ENCODE measurements around the gene GAREM2. TPM values are rescaled to one million over a fixed set of nuclear protein-coding genes. Genes with fewer than 3 reads are reported as not detected.

GAREM2 gene
- total RNA-seq, 1 experiment from 2014 or later, result not detected

DNA sequence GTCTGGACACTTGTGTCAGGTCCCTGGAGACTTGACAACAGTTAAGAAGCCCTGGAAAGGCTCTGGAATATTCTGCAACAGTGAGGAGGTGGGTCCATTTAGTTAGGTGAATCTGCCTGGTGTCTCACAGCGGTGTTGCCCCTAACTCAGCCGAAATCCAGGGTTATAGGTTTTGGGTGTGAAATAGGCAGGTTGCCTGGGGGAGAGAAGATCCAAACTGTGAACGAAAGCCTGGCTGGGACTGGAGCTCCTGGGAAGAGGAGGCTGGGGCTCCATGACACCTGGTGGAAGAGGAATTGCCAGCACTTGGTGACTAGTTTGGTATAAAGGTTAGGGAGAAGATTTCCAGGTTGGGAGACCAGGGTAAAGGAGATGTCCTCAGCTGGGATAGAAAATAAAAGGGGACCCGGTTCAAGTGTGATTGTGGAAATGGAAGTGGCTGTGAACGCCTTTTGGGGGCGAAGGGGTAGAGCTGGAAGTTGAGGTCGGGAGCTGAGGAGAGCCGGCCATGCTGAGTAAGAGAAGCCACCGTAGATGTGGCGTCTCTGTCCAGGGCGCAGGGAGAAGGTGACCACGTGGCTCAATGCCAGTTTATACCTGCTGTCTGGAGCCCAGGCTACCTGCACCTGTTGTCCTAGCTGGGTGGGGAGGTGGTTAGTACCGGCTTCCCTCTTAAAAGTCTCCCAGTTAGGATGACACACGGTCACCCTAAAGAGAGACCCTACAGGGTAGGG lies 3.0 kb upstream of the GAREM2 start:
- no peak for DNase-seq (ENCODE audit: low spot score)

DNA sequence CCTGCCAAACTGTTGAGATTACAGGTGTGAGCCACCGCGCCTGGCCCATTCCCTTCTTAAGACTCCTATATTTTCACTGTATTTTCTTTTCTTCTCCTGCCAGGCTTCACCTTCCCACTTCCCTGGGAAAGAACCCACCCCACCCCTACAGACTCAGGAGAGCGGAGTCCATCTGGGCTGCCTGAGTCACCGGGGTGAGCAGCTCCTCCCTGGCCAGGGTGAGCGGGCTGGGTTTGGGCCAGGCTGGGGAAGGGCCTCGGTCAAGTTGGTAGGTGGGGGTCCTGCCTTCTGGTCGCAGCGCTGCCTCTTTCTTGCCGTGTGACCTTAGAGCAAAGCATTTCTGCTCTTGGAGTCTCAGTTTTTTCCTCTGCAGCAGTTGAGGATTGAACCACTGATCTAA lies 2.1 kb upstream of the GAREM2 start:
- no peak for DNase-seq (ENCODE audit: low spot score)

DNA sequence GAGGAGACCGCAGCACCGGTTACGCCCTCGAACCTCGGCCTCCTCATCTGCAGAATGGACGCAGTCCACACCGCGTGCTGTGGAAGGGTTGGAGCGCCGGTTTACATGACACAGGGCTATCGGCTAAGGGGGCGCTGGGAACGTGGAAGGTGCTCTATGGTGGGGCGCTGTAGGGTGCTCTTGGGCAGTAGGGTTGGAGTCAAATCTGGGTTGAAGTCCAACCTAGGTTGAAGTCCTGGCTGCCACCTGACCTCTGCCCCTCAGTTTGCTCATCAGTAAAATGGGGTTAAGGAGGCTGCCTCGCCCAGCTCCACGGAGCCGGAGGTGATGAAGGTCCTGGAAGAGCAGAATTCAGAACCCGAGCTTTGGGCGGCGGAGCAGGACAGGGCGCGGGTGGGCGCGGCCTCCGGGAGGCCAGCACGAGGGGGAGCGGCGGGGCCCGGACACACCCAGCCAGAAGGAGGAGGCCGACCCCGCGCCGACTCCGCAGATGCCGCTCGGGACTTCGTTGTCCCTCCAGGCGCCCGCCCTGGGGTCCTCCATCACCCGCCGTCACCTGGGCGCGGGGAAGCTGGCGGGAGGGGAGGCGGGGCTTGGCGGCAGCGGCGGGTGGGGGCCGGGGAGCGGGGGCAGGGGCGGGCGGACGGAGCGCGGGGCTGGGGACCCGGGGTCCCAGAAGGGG lies 558 bp upstream of the GAREM2 start:
- DNase-seq (ENCODE audit: low spot score), result no peak

DNA sequence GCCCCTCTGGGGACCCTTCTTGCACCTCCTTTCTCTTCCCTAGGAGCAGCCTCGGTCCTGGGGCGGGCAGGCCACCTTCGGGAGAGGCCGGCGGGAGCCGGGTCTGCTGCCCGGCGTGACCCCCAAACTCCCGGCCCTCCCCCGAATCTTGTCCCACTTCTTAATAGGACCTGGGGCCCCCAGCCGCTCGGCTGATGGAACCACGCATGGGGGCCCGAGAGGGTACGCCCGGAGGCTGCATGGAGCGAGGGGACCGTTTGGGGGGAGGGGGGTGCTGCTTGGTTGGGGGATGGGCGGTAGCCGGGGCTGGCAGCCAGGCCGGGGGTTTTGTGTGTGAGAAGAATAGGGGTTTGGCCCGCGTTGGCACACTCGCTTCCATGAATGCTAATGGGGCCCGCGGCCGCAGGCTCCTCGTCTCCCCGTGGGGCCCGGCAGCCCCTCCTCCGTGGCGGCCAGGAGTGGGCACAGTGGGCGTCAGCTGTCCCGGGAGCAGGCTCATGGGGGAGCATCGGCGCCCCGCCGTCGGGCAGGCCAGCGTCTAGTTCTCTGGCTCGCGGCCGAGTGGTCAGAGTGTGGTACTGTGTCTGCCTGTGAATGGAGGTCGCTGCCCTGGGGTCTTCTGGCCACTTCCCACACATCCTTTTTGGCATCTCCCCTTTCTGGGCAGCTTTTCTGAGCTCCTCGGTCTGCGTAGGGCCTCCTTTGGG lies 1.0 kb downstream of the GAREM2 start:
- no peak for DNase-seq (ENCODE audit: low spot score)

DNA sequence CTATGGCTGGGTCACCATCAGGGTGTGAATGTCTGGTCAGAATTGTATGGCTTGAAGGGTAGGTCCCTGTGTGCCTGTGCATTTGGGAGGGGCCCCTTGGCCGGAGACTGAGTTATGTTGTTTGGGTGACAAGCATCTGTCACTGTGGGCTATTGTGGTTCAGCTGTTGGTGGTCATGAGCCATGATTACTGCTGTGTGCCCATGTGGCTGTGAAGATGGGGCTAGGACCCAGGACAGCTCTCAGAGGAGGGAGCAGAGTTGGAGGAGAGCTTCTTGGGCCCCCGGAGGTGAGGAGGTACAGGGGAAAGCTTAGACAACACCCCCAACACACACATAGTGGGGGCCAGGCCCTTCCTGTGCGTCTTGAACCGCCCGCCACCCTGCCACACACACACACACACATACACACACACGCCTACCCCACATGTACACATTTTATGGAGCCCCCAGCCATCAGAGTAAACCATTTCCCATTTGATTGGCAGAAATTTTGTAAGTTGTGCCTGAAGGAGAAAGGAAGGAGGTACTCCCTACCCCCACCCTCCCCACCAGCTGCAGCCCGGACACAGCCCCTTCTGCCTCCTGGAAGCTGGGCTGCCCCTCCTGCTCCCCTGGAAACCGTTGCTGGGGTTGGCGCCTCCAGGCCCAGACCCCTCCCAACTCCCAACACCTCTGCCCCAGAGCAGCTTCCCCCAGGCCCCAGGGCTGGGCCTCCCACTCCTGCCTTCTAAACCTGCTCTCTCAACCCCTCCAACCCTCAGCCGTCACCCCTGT lies 2.0 kb downstream of the GAREM2 start:
- DNase-seq (ENCODE audit: low spot score), result no peak

DNA sequence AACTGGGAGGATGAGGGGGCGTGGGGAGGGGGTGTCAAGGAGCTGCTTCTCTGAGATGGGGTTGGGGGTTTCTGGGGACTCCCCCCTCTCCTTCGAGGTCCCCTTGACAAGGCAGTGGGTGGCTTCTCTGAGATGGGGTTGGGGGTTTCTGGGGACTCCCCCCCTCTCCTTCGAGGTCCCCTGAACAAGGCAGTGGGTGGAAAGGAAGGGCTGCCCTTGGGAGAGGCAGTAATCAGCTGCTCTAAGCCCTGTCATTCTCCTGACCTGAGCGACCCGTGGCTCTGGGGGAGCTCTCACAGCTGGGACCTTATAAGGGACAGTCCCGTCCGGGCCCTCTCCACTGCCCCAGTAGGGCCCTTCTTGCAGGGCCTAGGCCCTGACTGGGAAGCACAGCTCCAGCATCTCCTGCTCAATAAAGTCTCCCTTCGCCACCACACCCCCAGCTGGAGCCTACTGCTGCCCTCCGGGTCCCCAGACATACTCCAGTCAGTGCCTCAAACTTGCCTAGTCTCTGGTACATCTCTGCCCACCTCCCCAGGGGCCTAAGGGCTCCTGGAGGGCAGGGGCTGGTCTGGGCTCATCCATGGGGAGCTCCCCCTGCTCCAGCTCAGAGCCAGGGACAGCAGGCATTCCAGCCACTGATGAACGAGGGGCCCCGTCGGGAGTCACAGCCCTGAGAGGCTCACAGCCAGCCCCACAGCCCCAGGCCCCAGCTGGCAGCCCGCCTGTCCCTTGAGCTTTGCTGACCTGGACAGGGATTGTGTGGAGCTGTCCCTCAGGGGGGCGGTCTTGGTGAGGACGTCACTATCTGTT lies 2.8 kb downstream of the GAREM2 start:
- no peak for DNase-seq (ENCODE audit: low spot score)

DNA sequence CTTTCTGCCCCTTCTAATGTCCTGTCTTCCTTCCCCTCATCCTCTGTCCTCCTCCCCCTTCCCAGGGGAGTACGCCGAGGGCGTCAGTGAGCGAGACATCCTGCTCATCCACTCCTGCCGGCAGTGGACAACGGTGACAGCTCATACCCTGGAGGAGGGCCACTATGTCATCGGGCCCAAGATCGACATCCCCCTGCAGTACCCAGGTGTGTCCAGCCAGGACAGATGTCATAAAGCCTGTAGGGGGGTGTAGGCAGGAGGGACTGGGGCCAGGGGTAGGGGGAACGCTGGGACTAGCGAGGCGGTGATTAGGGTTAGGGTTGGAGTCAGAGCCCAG lies 3.4 kb downstream of the GAREM2 start:
- no peak for DNase-seq (ENCODE audit: low spot score)

DNA sequence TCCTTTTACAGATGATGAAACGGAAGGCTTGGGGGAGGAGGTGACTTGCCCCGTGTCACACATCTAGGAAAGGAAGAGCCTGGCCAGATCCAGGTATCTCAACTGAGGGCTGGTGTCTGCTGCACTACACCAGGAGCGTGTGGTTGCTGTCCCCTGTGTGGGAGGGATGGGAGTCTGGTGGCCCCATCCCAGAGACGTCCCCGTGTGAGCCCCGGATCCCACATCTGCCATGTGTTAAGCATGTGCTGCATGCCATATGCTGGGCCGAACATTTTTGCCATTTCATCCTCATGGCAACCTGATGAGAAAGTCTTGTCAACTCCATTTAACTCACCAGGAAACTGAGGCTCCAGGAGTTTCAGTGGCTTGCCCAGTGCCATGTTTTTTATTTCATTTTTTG lies 4.2 kb downstream of the GAREM2 start:
- no peak for DNase-seq (ENCODE audit: low spot score)

DNA sequence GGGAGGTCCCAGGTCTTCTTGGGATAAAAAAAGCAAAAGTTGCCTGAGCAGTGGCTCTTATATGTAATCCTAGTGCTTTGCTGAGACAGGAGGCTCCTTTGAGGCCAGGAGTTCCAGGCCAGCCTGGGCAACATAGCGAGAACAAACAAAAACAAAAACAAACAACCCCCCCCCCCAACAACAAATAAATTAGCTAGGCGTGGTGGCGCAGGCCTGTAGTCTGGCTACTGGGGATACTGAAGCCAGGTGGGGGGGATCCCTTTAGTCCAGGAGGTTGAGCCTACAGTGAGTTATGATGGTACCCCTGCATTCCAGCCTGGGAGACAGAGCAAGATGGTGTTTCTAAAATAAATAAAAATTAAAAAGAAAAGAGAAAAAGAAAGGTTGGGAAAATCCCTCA lies 5.4 kb downstream of the GAREM2 start:
- no peak for DNase-seq (ENCODE audit: low spot score)

DNA sequence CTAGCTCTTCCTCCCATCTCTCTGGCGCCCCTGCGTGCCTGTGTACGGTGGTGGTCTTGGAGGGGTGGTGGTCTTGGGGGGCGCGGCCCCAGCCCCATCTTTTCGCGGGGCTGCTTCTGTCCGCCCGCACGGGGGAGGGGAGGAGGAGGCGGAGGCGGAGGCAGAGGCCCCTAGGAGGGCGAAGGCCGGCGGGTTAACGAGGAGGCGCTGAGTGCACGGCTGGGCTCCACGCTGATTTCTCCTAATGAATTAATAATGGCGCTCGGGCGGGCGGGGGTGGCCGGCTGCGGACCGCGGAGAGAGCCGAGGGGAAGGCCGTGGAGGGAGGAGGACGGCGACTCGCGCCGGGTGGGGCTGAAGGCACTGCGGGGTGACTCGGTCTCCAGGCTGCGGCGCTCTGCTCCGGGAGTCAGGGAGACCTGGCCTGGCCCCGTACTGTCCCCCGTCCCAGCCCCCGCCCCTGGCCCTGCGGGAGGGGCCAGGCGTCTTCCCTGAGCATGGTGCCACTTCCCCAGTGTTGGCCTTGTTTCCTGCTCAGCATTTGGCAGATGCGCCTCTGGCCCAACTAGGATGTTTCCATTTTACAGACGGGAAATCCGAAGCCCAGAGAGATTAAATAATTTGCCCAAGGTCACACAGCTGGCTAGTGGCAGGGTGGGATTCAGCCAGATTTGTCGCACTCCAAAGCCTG lies 6.0 kb downstream of the GAREM2 start:
- DNase-seq (ENCODE audit: low spot score), result no peak

DNA sequence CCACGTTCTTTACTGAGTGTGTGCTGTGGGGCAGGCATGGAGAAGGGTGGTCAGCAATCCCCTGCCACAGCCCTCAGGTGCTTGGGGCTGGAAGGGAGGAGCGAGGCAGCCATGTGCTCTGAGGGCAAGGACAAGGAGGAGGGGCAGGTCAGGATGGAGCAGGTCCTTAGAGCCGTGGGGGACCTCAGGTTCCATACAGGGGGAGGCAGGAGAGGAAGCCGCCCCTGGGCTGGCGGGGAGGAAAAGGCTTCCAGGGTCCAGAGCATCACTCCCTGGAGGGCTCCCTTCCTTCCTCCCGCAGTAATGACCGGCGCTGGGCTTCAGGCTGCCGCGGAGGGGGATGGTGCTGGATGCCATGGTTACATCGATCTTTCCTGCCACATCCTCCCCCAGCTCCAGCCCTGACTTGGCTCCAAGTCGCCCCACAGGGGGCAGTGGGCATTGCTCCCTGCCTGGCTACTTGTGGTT lies 6.6 kb downstream of the GAREM2 start:
- no peak for DNase-seq (ENCODE audit: low spot score)

DNA sequence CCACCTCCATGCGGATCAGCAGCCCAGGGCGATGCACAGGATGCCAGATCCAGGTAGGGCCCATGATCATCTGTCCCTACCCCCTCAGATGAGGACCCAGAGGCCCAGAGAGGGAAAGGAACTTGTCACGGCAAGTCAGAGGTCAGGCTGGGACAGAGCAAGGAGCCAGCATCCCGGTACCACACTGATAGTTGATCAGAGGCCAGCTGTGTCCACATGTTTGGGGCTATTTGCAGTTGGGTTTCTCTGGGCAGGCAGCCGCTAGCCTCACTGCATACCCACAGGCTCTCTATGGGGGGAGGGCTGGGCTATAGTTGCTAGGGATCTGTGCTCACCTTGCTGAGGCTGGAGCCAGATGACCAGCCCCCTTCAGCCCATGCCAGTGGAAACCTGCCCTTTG lies 9.6 kb downstream of the GAREM2 start:
- DNase-seq (ENCODE audit: low spot score), result no peak

DNA sequence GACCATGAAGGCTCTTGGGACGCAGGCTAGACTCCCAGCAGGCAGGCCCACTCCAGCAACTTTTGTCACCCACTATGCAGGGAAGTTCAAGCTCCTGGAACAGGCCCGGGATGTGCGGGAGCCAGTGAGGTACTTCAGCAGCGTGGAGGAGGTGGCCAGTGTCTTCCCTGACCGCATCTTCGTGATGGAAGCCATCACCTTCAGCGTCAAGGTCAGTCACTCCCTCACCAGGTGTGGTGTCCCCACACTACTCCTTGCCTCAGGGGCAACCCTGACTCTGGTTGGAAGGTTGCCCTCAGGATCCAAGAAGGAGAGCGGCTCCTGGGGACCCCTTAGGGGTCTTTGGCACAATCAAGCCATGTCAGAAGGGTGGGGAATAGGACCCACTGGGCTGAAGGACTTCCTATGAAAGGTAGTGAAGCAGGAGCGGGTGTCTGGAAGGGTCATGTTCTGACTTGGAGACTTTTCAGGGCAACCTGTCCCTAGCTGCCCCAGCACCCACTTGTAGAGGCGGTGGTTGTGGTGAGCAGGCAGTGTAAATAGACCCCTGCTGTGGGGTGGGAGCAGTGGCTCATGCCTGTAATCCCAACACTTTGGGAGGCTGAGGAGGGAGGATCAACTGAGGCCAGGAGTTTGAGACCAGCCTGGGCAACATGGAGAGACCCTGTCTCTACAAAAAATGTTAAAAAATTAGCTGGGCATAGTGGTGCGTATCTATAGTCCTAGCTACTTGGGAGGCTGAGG lies 10.2 kb downstream of the GAREM2 start:
- no peak for DNase-seq (ENCODE audit: low spot score)

DNA sequence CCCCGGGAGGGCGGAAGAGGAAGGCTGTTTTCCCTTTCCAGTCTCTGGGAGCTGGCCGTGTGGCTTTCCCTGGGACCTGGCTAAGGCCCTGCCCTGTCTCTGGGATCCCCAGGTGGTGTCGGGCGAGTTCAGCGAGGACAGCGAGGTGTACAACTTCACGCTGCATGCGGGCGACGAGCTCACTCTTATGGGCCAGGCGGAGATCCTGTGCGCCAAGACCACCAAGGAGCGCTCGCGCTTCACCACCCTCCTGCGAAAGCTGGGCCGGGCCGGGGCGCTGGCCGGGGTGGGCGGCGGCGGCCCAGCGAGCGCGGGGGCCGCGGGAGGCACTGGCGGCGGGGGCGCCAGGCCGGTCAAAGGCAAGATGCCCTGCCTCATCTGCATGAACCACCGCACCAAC lies 11.2 kb downstream of the GAREM2 start:
- DNase-seq (ENCODE audit: low spot score), result no peak

DNA sequence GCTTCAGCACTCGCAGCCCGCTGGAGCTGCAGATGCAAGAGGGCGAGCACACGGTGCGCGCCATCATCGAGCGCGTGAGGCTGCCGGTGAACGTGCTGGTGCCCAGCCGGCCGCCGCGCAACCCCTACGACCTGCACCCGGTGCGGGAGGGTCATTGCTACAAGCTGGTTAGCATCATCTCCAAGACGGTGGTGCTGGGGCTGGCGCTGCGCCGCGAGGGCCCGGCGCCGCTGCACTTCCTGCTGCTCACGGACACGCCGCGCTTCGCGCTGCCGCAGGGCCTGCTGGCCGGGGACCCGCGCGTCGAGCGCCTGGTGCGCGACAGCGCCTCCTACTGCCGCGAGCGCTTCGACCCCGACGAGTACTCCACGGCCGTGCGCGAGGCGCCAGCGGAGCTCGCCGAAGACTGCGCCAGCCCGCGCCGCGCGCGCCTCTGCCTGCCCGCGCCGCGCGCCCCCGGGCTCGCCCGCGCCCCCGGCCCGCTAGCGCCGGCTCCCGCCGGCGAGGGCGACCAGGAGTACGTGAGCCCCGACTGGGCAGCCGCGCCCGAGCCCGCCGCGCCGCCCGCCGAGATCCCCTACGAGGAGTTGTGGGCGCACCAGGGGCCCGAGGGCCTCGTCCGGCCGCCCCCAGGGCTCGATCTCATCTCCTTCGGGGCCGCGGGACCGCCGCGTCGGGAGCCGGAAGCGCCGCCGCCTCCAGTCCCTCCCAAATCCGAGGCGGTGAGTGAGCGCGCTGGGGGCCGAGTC lies 11.8 kb downstream of the GAREM2 start:
- no peak for DNase-seq (ENCODE audit: low spot score)

DNA sequence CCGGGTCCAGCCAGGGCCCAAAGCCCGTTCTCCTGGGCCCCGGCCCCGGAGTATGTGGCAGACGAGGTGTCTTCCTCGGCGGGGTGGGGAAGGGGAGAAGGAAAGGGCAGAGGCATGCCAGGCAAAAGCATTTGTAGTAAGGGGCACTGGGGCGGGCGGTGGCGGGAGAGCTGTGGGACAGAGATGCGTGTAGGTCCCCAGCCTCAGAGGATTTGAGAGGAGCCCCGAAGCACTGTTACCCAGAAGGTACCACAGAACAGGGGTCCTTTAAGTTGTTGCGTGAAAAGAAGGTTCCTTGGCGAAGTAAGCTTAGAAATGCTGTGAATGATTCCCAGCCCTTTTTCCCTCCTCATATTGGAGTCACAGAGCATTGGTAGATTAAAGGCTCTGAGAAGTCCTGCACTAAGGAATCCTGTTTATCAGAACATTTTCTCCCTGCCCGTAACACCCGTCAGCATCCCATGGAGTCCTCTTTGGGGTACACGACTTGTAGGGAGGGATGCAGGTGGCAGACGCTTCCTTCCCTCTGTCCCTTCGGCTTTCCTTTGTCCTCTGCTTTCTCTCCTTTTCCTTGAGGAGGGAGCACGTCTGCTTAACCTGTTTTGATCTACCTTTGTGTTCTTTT lies 12.5 kb downstream of the GAREM2 start:
- no peak for DNase-seq (ENCODE audit: low spot score)

DNA sequence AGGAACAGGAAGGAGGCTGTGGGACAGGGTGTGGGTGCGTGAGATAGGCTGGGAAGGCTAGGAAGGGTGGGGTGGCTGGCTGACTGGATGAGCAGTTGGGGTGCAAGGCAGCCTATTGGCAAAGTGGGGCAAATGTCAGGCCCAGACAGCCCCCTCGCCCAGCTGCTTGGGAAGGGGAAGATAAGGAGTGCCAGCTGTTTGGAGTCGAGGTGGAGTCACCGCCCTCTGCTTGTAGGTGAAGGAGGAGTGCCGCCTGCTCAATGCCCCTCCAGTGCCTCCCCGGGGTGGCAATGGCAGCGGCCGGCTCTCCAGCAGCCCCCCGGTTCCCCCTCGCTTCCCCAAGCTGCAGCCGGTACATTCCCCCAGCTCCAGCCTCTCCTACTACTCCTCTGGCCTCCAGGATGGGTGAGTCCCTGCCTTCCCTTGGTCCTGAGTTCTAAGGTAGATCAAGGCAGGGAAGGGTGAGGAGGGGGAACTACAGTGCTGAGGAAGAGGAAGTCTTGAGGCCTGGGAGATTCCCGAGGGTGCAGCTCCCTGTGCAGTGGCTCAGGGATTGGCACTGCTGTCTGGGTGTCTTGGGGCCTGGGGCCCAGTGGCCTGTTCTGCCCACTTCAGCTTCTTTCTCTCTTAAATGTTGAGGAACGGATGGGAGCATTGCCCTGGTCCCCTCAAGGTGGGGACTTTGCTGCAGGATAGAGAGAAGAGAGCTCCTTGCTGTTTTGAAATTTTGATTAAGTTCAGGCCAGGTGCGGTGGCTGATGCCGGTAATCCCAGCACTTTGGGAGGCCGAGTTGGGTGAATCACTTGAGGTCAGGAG lies 13.3 kb downstream of the GAREM2 start:
- no peak for DNase-seq (ENCODE audit: low spot score)

DNA sequence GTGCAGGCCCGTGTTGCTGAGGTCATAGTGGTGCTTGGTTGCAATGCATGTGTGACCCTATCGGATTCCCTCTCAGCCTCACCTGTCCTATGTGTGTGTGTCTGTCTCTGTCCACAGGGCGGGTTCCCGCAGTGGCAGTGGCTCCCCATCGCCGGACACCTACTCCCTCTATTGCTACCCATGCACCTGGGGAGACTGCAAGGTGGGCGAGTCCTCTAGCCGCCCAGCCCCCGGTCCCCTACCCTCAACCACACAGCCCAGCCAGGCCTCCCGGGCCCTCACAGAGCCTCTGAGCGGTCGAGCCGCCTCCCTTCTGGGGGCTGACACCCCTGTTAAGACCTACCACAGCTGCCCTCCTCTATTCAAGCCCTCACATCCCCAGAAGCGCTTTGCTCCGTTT lies 14.2 kb downstream of the GAREM2 start:
- no peak for DNase-seq (ENCODE audit: low spot score)
